Endothelial cell of umbilical vein (primary cell): Measurements from ENCODE around the gene C2CD4D. TPM values are rescaled to one million over a fixed set of nuclear protein-coding genes. Genes with fewer than 3 reads are reported as not detected.
A peak's percentile ranks its signal among the peaks of the same experiment; 100 is the strongest.

Experiments
- Bru-seq: library from RNA; stranded (reverse); fragments of 400-500 nt; gene quantifications from one replicate; lab custom pipeline; 2021; lab: Mats Ljungman, UMichigan
- BruChase-seq, 2 experiments: library from RNA; stranded (reverse); fragments of 400-500 nt; gene quantifications; one replicate each; lab custom pipeline; 2021; lab: Mats Ljungman, UMichigan
- BruUV-seq: library from RNA; stranded (reverse); fragments of 400-500 nt; replicated peaks from 2 replicates; lab custom pipeline; 2021; lab: Mats Ljungman, UMichigan
- CTCF ChIA-PET: fragments of 300-600, 350-600 bp; sonication (Branson Sonifier 250); formaldehyde crosslinking; loops from one replicate; lab custom pipeline; 2021; ENCODE audit warnings: antibody characterized with exemption, inconsistent platforms; lab: Charles Lee
- POLR2A ChIA-PET: fragments of 300-600, 350-600 bp; sonication (Branson Sonifier 250); formaldehyde crosslinking; loops from one replicate; lab custom pipeline; 2021; ENCODE audit warnings: antibody characterized with exemption, inconsistent platforms; lab: Charles Lee
- DNase-seq: peaks from one replicate; pipeline ENCODE4 v3.0.0-alpha.2; 2011; ENCODE audit warnings: low read depth, low spot score
- FAIRE-seq: peaks from 2 replicates; lab custom pipeline; 2011; peaks lifted over from hg19 to GRCh38; lab: Jason Lieb, UNC
- H2AFZ ChIP-seq: 2 replicates; pipeline ENCODE4 v1.6.0; 2012; ENCODE audit warnings: low read depth, low read length, control low read depth, inconsistent platforms
- H3K27ac ChIP-seq: 2 replicates; pipeline ENCODE4 v1.5.1; 2011; ENCODE audit warnings: low read depth, mild to moderate bottlenecking, control low read depth, low read length, moderate library complexity; ENCODE audit not compliant: insufficient read depth
- H3K27me3 ChIP-seq, 2 experiments: 2 replicates each; pipeline versions ENCODE4 v1.6.0 to v1.6.1; 2011; ENCODE audit warnings: low read length in 2 of 2, mixed read lengths in 1 of 2; ENCODE audit not compliant: control insufficient read depth in 2 of 2, insufficient read depth in 2 of 2
- H3K36me3 ChIP-seq, 2 experiments: 2 replicates in 1 of 2; 3 replicates in 1 of 2; pipeline ENCODE4 v1.5.1; 2011; ENCODE audit warnings: low read length in 2 of 2, mild to moderate bottlenecking in 1 of 2, moderate library complexity in 1 of 2; ENCODE audit not compliant: control insufficient read depth in 2 of 2, insufficient read depth in 2 of 2; ENCODE audit errors: extremely low read depth in 1 of 2
- H3K4me1 ChIP-seq: 3 replicates; pipeline ENCODE4 v1.5.1; 2011; ENCODE audit warnings: mild to moderate bottlenecking, low read length; ENCODE audit not compliant: control insufficient read depth, insufficient read depth; ENCODE audit errors: extremely low read depth
- H3K4me2 ChIP-seq: 2 replicates; pipeline ENCODE4 v1.6.1; 2011; ENCODE audit warnings: low read length, control low read depth, mixed read lengths; ENCODE audit not compliant: insufficient read depth
- H3K4me3 ChIP-seq, 3 experiments: fragments of 200-600 bp in 1 of 3; sonication (generic), shearing (Covaris generic) in 1 of 3; replicated peaks in 1 of 3; 2 replicates each; pipeline ENCODE4 v1.5.1; 2011 to 2016; ENCODE audit warnings: control low read depth in 3 of 3, low read length in 3 of 3, mild to moderate bottlenecking in 2 of 3, inconsistent platforms in 1 of 3, low read depth in 1 of 3, moderate library complexity in 1 of 3; ENCODE audit not compliant: insufficient read depth in 1 of 3
- H3K79me2 ChIP-seq: 2 replicates; pipeline ENCODE4 v1.6.0; 2012; ENCODE audit warnings: low read length, inconsistent platforms; ENCODE audit not compliant: control insufficient read depth, insufficient read depth
- H3K9ac ChIP-seq: replicated peaks from 2 replicates; pipeline ENCODE3; 2011; ENCODE audit warnings: low read length, control low read depth; ENCODE audit not compliant: insufficient read depth; ENCODE audit errors: extremely low read depth
- H3K9me1 ChIP-seq: replicated peaks from 3 replicates; pipeline ENCODE4 v1.6.0; 2011; ENCODE audit warnings: mild to moderate bottlenecking, low read length; ENCODE audit not compliant: control insufficient read depth, insufficient read depth; ENCODE audit errors: extremely low read depth
- H3K9me3 ChIP-seq: replicated peaks from 2 replicates; pipeline ENCODE4 v1.5.1; 2012; ENCODE audit warnings: low read length, inconsistent platforms; ENCODE audit not compliant: control insufficient read depth, insufficient read depth
- H4K20me1 ChIP-seq: replicated peaks from 2 replicates; pipeline ENCODE3; 2011; ENCODE audit warnings: mild to moderate bottlenecking, low read length; ENCODE audit not compliant: control insufficient read depth, insufficient read depth; ENCODE audit errors: extremely low read depth
- CTCF ChIP-seq, 2 donors: IDR thresholded peaks; 1 replicate in 1 of 2; 2 replicates in 1 of 2; pipeline ENCODE4 v1.5.1; 2011; ENCODE audit warnings: low read length in 2 of 2, mild to moderate bottlenecking in 2 of 2, moderate library complexity in 2 of 2, control low read depth in 1 of 2, inconsistent platforms in 1 of 2, low read depth in 1 of 2; ENCODE audit not compliant: insufficient read depth in 1 of 2; ENCODE audit errors: extremely low read depth in 1 of 2
- EZH2 ChIP-seq: IDR thresholded peaks from 2 replicates; pipeline ENCODE4 v1.6.1; 2012; ENCODE audit warnings: borderline replicate concordance, low read depth, mild to moderate bottlenecking, moderate library complexity, low read length, inconsistent platforms; ENCODE audit not compliant: severe bottlenecking
- GATA2 ChIP-seq: IDR thresholded peaks from 2 replicates; pipeline ENCODE4 v1.7.0; 2011; ENCODE audit warnings: low read depth, mild to moderate bottlenecking, moderate library complexity, mixed read lengths, low read length; ENCODE audit not compliant: insufficient read length, insufficient read depth
- JUN ChIP-seq: IDR thresholded peaks from 2 replicates; pipeline ENCODE4 v1.6.1; 2011; ENCODE audit warnings: borderline replicate concordance, low read depth; ENCODE audit not compliant: insufficient read length, insufficient read depth
- MAX ChIP-seq: IDR thresholded peaks from 2 replicates; pipeline ENCODE4 v1.6.1; 2011; ENCODE audit not compliant: insufficient read depth, insufficient read length
- MYC ChIP-seq: IDR thresholded peaks from one replicate; pipeline ENCODE4 v1.6.1; 2011; ENCODE audit warnings: mild to moderate bottlenecking, low read depth, low read length
- POLR2A ChIP-seq: IDR thresholded peaks from 2 replicates; pipeline ENCODE4 v1.6.1; 2012; ENCODE audit warnings: low read depth, mild to moderate bottlenecking, control low read depth, low read length
- dilution Hi-C: fragments of 300-500 bp; cut with MboI; formaldehyde crosslinking; loops from one replicate; pipeline ENCODE4 v1.15.0; 2019; ENCODE audit warnings: low sequenced_read_pairs; ENCODE audit not compliant: extremely low pct_ligation_motif_present
- intact Hi-C: fragments of 100-400 bp; cut with micrococcal nuclease; formaldehyde crosslinking; loops from one replicate; pipeline ENCODE4 v1.10.0; 2022
- long read RNA-seq: library from polyadenylated mRNA; stranded (forward); transcript quantifications from one replicate; pipeline ENCODE4 v2.0.0, GENCODE V29; 2021
- polyA minus RNA-seq, 3 experiments: library from RNA; depleted of rRNA, polyadenylated mRNA; stranded (reverse); fragments of >200 nt; gene quantifications; 1 replicate in 1 of 3; 2 replicates in 2 of 3; pipeline ENCODE4 v1.2.3, GENCODE V29; 2011
- polyA plus RNA-seq, 4 experiments: library from polyadenylated mRNA; depleted of rRNA in 3 of 4; stranded (reverse) in 3 of 4; unstranded in 1 of 4; fragments of >200 nt; gene quantifications; 2 replicates each; pipeline versions ENCODE4 v1.2.1 to v1.2.3, GENCODE V29; 2011 to 2012; ENCODE audit warnings: missing spikeins in 1 of 4
- total RNA-seq: library from RNA; stranded (reverse); gene quantifications from 2 replicates; pipeline ENCODE4 v1.2.3, GENCODE V29; 2021

The C2CD4D gene
- total RNA-seq (0.18 TPM in 1 of 2 replicates, not detected in the other), polyA plus RNA-seq (0.05 TPM in 1 of 2 replicates, not detected in the other), polyA minus RNA-seq (not detected in 2 replicates), Bru-seq, nascent RNA (not detected), BruChase-seq, experiment 1, labeled RNA remaining after a 6-hour chase (not detected), BruChase-seq, experiment 2, labeled RNA remaining after a 2-hour chase (not detected)
- not detected in 2 replicates for polyA plus RNA-seq (2011; cell fraction: cytosol; rRNA removed)
- polyA plus RNA-seq (2011; cell fraction: nucleus; rRNA removed), result not detected in 2 replicates
- polyA plus RNA-seq (2012), result 0.19 and 0.26 TPM in 2 replicates
- not detected for polyA minus RNA-seq (2011; cell fraction: cytosol; rRNA and poly(A)+ RNA removed)
- not detected in 2 replicates for polyA minus RNA-seq (2011; cell fraction: nucleus; rRNA and poly(A)+ RNA removed)
- long read RNA-seq, result 0 reads

- Histone ChIP-seq H4K20me1 (no peaks in the 10 kb centered on the region), H3K4me2 (peak within 1 kb of the TSS; percentile 50), H3K4me3 (peak within 1 kb of the TSS in 1 of 3 experiments; percentile 36), H3K27ac (no peak within 1 kb of the TSS), H3K79me2 (no peaks in the 10 kb centered on the region), H3K9ac (no peak within 1 kb of the TSS), H3K27me3 (peaks cover 7 to 12% of the 10 kb centered on the region in 2 experiments), H3K4me1 (peaks cover 12% of the 10 kb centered on the region), H2AFZ (peak within 1 kb of the TSS; percentile 78), H3K36me3 (no peaks in the 10 kb centered on the region), H3K9me1 (no peaks in the 10 kb centered on the region), H3K9me3 (no peaks in the 10 kb centered on the region)
- ChIA-PET POLR2A (no interaction called here), CTCF (no interaction called here)
- intact Hi-C loops (loop anchor here (5.0 kb wide), 2 partner anchors 492 to 537 kb away; partner anchors contain the start of gene RFX5), dilution Hi-C loops (no loop called here)
- no TSS peak for BruUV-seq
- no peak for DNase-seq
- FAIRE-seq, result no peak
- TF ChIP-seq CTCF (IDR thresholded peaks at IDR 0.05; ENCODE audit: extremely low read depth in 1 of 2, insufficient read depth in 1 of 2, low read depth in 1 of 2, low read length in 2 of 2) (no peak), EZH2 (no peak), POLR2A (no peak), GATA2 (no peak), MAX (no peak), MYC (no peak), JUN (no peak)
Measured at GRCh38 chr1:151839457-151840403, at the start of gene C2CD4D. TSS of gene C2CD4D (minus strand) at chr1:151839820. CDS start at chr1:151838989, 831 bp downstream.
